GM23338 (cell line): ENCODE results near the gene DNAI1. TPM values are rescaled to one million over a fixed set of nuclear protein-coding genes. Genes with fewer than 3 reads are reported as not detected.

Experiments used
- ATAC-seq: fragments of 200-7000 bp; cut with Tn5 transposase; 3 replicates; pipeline ENCODE4 v1.9.1; 2020
- DNase-seq: peaks from one replicate; pipeline ENCODE4 v3.0.0-alpha.2; 2015; ENCODE audit warnings: low spot score
- H2AFZ ChIP-seq: fragments of 200-600 bp; sonication (generic); 2 replicates; pipeline ENCODE4 v1.8.0; 2016; ENCODE audit warnings: antibody characterized with exemption, mild to moderate bottlenecking, moderate library complexity
- H3F3A ChIP-seq: fragments of 200-600 bp; sonication (generic); replicated peaks from 2 replicates; pipeline ENCODE4 v1.8.0; 2017; ENCODE audit warnings: antibody characterized with exemption, mixed run types, low read depth
- H3K27ac ChIP-seq: fragments of 200-600 bp; sonication (generic); 2 replicates; pipeline ENCODE4 v1.6.1; 2016; ENCODE audit warnings: low read depth
- H3K27me3 ChIP-seq: fragments of 200-600 bp; sonication (generic); 2 replicates; pipeline ENCODE4 v1.8.0; 2016; ENCODE audit warnings: mild to moderate bottlenecking, mixed run types, moderate library complexity; ENCODE audit not compliant: insufficient read depth
- H3K36me3 ChIP-seq: fragments of 200-600 bp; sonication (generic); 2 replicates; pipeline ENCODE4 v1.8.0; 2016; ENCODE audit warnings: mild to moderate bottlenecking; ENCODE audit not compliant: insufficient read depth
- H3K4me1 ChIP-seq: fragments of 200-600 bp; sonication (generic); 2 replicates; pipeline ENCODE4 v1.8.0; 2016; ENCODE audit warnings: mild to moderate bottlenecking, moderate library complexity; ENCODE audit not compliant: insufficient read depth
- H3K4me2 ChIP-seq: fragments of 200-600 bp; sonication (generic); 2 replicates; pipeline ENCODE4 v1.7.1; 2017; ENCODE audit warnings: mixed run types
- H3K4me3 ChIP-seq: fragments of 200-600 bp; sonication (generic); 2 replicates; pipeline ENCODE4 v1.6.1; 2016; ENCODE audit warnings: mixed run types
- H3K79me2 ChIP-seq: fragments of 200-600 bp; sonication (generic); replicated peaks from 2 replicates; pipeline ENCODE4 v1.8.0; 2017; ENCODE audit warnings: mild to moderate bottlenecking; ENCODE audit not compliant: insufficient read depth
- H3K9me2 ChIP-seq: fragments of 200-600 bp; sonication (generic); 2 replicates; pipeline ENCODE4 v1.8.0; 2017; ENCODE audit not compliant: insufficient read depth
- H4K20me1 ChIP-seq: fragments of 200-600 bp; sonication (generic); replicated peaks from 2 replicates; pipeline ENCODE4 v1.8.0; 2017; ENCODE audit warnings: mild to moderate bottlenecking; ENCODE audit not compliant: insufficient read depth
- H3K27ac Mint-ChIP-seq: 2 replicates; pipeline ENCODE4 v1.8.0; 2020; ENCODE audit warnings: inconsistent platforms, mild to moderate bottlenecking, moderate library complexity, mixed read lengths
- H3K27me3 Mint-ChIP-seq: 3 replicates; pipeline ENCODE4 v1.8.0; 2022; ENCODE audit warnings: low read depth, mild to moderate bottlenecking, moderate library complexity, mixed read lengths, inconsistent platforms; ENCODE audit not compliant: insufficient read depth, poor library complexity
- H3K36me3 Mint-ChIP-seq: 3 replicates; pipeline ENCODE4 v1.8.0; 2021; ENCODE audit warnings: low read depth, mild to moderate bottlenecking, inconsistent platforms, moderate library complexity, mixed read lengths
- H3K4me1 Mint-ChIP-seq: 3 replicates; pipeline ENCODE4 v1.8.0; 2020; ENCODE audit warnings: mild to moderate bottlenecking, inconsistent platforms, mixed read lengths
- H3K4me3 Mint-ChIP-seq: 3 replicates; pipeline ENCODE4 v1.8.0; 2021; ENCODE audit warnings: moderate library complexity, mild to moderate bottlenecking, inconsistent platforms, mixed read lengths
- H3K9me3 Mint-ChIP-seq: 3 replicates; pipeline ENCODE4 v1.8.0; 2020; ENCODE audit warnings: moderate library complexity, mild to moderate bottlenecking, inconsistent platforms, mixed read lengths
- CREB1 ChIP-seq: fragments of 250-450 bp; sonication (Bioruptor Pico); IDR thresholded peaks from 2 replicates; pipeline ENCODE4 v1.5.0; 2020; ENCODE audit warnings: low read depth, mild to moderate bottlenecking, moderate library complexity
- ETS1 ChIP-seq: IDR thresholded peaks from 2 replicates; pipeline ENCODE4 v1.6.1; 2016; ENCODE audit warnings: antibody characterized with exemption
- EZH2 ChIP-seq: fragments of 200-600 bp; sonication (generic); IDR thresholded peaks from one replicate; pipeline ENCODE4 v1.8.0; 2017; ENCODE audit warnings: antibody characterized with exemption, mild to moderate bottlenecking, low read depth; ENCODE audit not compliant: unreplicated experiment
- EZH2phosphoT487 ChIP-seq: fragments of 200-600 bp; sonication (generic); IDR thresholded peaks from one replicate; pipeline ENCODE4 v1.8.1; 2018; ENCODE audit warnings: antibody characterized with exemption; ENCODE audit not compliant: unreplicated experiment
- JUNB ChIP-seq: IDR thresholded peaks from one replicate; pipeline ENCODE4 v1.6.1; 2016; ENCODE audit warnings: antibody characterized with exemption; ENCODE audit not compliant: unreplicated experiment
- NANOG ChIP-seq: IDR thresholded peaks from 2 replicates; pipeline ENCODE4 v1.6.1; 2016; ENCODE audit warnings: antibody characterized with exemption, borderline replicate concordance
- POLR2AphosphoS5 ChIP-seq: IDR thresholded peaks from 2 replicates; pipeline ENCODE4 v1.6.1; 2016; ENCODE audit warnings: antibody characterized with exemption, low read depth
- REST ChIP-seq: IDR thresholded peaks from one replicate; pipeline ENCODE4 v1.6.1; 2018; ENCODE audit warnings: antibody characterized with exemption; ENCODE audit not compliant: unreplicated experiment
- STAT1 ChIP-seq: IDR thresholded peaks from one replicate; pipeline ENCODE4 v1.6.1; 2016; ENCODE audit warnings: antibody characterized with exemption; ENCODE audit not compliant: unreplicated experiment
- ZNF114 ChIP-seq: fragments of 250-450 bp; sonication (Bioruptor Pico); IDR thresholded peaks from 2 replicates; pipeline ENCODE4 v1.5.0; 2020; ENCODE audit warnings: mild to moderate bottlenecking, moderate library complexity
- ZNF331 ChIP-seq: fragments of 250-450 bp; sonication (Bioruptor Pico); IDR thresholded peaks from 2 replicates; pipeline ENCODE4 v1.5.0; 2020; ENCODE audit warnings: low read depth, mild to moderate bottlenecking, moderate library complexity
- polyA plus RNA-seq: library from polyadenylated mRNA; unstranded; fragments of >200 nt; fragmentation: Nextera tagmentation; extraction: Ambion mirVana; gene quantifications from 2 replicates; pipeline ENCODE4 v1.2.1, GENCODE V29; 2016
- total RNA-seq: library from RNA; depleted of rRNA; stranded (reverse); fragments of >200 nt; shearing (Covaris generic); gene quantifications from 2 replicates; pipeline ENCODE4 v1.2.3, GENCODE V29; 2014
- TF ChIP-seq, protein P1 (sequence below), 2 experiments: fragments of 200-600 bp in 1 of 2; sonication (generic) in 1 of 2; conservative IDR thresholded peaks; 2 replicates each; pipeline versions ENCODE4 v1.5.1 to v1.6.1; 2016 to 2017; ENCODE audit warnings: antibody characterized with exemption in 2 of 2, low read depth in 2 of 2, mild to moderate bottlenecking in 2 of 2, moderate library complexity in 1 of 2
- TF ChIP-seq, protein P2 (sequence below): fragments of 250-450 bp; sonication (Bioruptor Pico); IDR thresholded peaks from 2 replicates; pipeline ENCODE4 v1.5.0; 2020; ENCODE audit warnings: mild to moderate bottlenecking, moderate library complexity

The DNAI1 gene
- total and polyA plus RNA-seq, 2 experiments from 2014 or later = 1.0 to 1.1 TPM

DNA sequence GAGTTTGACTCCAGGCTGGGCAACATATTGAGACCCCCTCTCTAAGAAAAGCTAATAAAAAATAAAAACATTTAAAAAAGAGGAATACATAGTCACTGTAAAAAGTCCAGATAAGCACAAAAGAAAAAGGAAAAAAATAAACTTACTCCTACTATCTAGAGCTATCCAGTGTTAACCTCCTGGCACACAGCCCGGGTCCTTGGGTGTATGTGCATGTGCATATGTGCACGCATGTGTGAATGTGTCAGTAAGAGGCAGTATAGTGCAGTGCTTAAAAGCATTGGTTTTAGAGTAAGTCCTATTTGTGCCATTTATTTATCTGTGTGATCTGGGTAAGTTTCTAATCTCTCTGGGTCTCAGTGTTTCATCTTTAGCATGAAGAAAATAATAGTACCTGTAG is 26.9 kb upstream of the DNAI1 start:
- peaks cover 4% of the 10 kb centered on the region for H3K27me3 Mint-ChIP-seq
- no peaks in the 10 kb centered on the region for H3K27me3 ChIP-seq
- H3K4me1 ChIP-seq = no peaks in the 10 kb centered on the region
- H3K9me2 ChIP-seq = no peaks in the 10 kb centered on the region
- H3K36me3 ChIP-seq = no peaks in the 10 kb centered on the region
- H3K79me2 ChIP-seq = no peaks in the 10 kb centered on the region
- no peak for TF ChIP-seq ZNF331
- TF ChIP-seq CREB1 (CRISPR knock-in tag) = no peak
- no peak for TF ChIP-seq NANOG
- TF ChIP-seq, protein P1, sequence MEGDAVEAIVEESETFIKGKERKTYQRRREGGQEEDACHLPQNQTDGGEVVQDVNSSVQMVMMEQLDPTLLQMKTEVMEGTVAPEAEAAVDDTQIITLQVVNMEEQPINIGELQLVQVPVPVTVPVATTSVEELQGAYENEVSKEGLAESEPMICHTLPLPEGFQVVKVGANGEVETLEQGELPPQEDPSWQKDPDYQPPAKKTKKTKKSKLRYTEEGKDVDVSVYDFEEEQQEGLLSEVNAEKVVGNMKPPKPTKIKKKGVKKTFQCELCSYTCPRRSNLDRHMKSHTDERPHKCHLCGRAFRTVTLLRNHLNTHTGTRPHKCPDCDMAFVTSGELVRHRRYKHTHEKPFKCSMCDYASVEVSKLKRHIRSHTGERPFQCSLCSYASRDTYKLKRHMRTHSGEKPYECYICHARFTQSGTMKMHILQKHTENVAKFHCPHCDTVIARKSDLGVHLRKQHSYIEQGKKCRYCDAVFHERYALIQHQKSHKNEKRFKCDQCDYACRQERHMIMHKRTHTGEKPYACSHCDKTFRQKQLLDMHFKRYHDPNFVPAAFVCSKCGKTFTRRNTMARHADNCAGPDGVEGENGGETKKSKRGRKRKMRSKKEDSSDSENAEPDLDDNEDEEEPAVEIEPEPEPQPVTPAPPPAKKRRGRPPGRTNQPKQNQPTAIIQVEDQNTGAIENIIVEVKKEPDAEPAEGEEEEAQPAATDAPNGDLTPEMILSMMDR (conservative IDR thresholded peaks at IDR 0.05; ENCODE audit: low read depth in 2 of 2) = no peak
- no peak for TF ChIP-seq ZNF114 (CRISPR knock-in tag)
- no peak for TF ChIP-seq POLR2AphosphoS5
- TF ChIP-seq EZH2 = no peak
- no peak for TF ChIP-seq JUNB
- TF ChIP-seq STAT1 = no peak
- no peak for TF ChIP-seq ETS1
- no peak for TF ChIP-seq EZH2phosphoT487
- TF ChIP-seq REST = no peak
- TF ChIP-seq, protein P2, sequence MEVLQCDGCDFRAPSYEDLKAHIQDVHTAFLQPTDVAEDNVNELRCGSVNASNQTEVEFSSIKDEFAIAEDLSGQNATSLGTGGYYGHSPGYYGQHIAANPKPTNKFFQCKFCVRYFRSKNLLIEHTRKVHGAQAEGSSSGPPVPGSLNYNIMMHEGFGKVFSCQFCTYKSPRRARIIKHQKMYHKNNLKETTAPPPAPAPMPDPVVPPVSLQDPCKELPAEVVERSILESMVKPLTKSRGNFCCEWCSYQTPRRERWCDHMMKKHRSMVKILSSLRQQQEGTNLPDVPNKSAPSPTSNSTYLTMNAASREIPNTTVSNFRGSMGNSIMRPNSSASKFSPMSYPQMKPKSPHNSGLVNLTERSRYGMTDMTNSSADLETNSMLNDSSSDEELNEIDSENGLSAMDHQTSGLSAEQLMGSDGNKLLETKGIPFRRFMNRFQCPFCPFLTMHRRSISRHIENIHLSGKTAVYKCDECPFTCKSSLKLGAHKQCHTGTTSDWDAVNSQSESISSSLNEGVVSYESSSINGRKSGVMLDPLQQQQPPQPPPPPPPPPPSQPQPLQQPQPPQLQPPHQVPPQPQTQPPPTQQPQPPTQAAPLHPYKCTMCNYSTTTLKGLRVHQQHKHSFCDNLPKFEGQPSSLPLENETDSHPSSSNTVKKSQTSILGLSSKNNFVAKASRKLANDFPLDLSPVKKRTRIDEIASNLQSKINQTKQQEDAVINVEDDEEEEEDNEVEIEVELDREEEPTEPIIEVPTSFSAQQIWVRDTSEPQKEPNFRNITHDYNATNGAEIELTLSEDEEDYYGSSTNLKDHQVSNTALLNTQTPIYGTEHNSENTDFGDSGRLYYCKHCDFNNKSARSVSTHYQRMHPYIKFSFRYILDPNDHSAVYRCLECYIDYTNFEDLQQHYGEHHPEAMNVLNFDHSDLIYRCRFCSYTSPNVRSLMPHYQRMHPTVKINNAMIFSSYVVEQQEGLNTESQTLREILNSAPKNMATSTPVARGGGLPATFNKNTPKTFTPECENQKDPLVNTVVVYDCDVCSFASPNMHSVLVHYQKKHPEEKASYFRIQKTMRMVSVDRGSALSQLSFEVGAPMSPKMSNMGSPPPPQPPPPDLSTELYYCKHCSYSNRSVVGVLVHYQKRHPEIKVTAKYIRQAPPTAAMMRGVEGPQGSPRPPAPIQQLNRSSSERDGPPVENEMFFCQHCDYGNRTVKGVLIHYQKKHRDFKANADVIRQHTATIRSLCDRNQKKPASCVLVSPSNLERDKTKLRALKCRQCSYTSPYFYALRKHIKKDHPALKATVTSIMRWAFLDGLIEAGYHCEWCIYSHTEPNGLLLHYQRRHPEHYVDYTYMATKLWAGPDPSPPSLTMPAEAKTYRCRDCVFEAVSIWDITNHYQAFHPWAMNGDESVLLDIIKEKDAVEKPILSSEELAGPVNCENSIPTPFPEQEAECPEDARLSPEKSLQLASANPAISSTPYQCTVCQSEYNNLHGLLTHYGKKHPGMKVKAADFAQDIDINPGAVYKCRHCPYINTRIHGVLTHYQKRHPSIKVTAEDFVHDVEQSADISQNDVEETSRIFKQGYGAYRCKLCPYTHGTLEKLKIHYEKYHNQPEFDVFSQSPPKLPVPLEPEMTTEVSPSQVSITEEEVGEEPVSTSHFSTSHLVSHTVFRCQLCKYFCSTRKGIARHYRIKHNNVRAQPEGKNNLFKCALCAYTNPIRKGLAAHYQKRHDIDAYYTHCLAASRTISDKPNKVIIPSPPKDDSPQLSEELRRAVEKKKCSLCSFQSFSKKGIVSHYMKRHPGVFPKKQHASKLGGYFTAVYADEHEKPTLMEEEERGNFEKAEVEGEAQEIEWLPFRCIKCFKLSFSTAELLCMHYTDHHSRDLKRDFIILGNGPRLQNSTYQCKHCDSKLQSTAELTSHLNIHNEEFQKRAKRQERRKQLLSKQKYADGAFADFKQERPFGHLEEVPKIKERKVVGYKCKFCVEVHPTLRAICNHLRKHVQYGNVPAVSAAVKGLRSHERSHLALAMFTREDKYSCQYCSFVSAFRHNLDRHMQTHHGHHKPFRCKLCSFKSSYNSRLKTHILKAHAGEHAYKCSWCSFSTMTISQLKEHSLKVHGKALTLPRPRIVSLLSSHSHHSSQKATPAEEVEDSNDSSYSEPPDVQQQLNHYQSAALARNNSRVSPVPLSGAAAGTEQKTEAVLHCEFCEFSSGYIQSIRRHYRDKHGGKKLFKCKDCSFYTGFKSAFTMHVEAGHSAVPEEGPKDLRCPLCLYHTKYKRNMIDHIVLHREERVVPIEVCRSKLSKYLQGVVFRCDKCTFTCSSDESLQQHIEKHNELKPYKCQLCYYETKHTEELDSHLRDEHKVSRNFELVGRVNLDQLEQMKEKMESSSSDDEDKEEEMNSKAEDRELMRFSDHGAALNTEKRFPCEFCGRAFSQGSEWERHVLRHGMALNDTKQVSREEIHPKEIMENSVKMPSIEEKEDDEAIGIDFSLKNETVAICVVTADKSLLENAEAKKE (CRISPR knock-in tag) = no peak
- H3K4me3 ChIP-seq = no peak overlapping the region
- no peak overlapping the region for H3K4me3 Mint-ChIP-seq
- ATAC-seq (no peak), DNase-seq (no peak)
- no peaks in the 10 kb centered on the region for H3F3A ChIP-seq
- peaks cover 6% of the 10 kb centered on the region for H3K4me1 Mint-ChIP-seq
- no peak overlapping the region for H3K4me2 ChIP-seq
- no peak overlapping the region for H3K27ac Mint-ChIP-seq
- H2AFZ ChIP-seq = no peak overlapping the region
- H3K9me3 Mint-ChIP-seq = no peaks in the 10 kb centered on the region; the same call in 2 of the 3 replicates
- no peak overlapping the region for H3K27ac ChIP-seq
- no peaks in the 10 kb centered on the region for H3K36me3 Mint-ChIP-seq
- peaks cover 22% of the 10 kb centered on the region; the same call in 1 of the 2 replicates for H4K20me1 ChIP-seq
